GM18517 (cell line): ENCODE results near the gene COL20A1.

Experiments
- ATAC-seq: cut with Tn5 transposase; IDR thresholded peaks from one replicate; pipeline ENCODE4 v1.9.1; 2021; ENCODE audit warnings: mild to moderate bottlenecking, moderate library complexity; ENCODE audit not compliant: unreplicated experiment

COL20A1 gene

GRCh38 chr20:63277466-63278272, 15.3 kb upstream of the COL20A1 start:
- no peak for ATAC-seq

GRCh38 chr20:63278661-63279060, 14.3 kb upstream of the COL20A1 start:
- no peak for ATAC-seq

DNA sequence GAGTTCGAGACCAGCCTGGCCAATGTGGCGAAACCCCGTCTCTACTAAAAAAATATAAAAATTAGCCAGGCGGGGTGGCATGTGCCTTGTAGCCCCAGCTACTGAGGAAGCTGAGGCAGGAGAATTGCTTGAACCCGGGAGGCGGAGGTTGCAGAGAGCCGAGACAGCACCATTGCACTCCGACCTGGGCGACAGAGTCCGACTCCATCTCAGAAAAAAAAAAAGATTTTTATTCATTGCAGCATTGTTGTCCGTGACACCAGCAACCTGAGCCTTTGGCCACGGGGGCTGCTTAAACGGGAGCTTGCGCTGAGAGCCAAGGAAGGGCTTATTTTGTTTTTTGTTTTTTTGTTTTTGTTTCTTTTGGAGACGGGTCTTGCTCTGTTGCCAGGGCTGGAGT, 13.1 kb upstream of the COL20A1 start:
- ATAC-seq: no peak

GRCh38 chr20:63280371-63280770, 12.6 kb upstream of the COL20A1 start:
- ATAC-seq: no peak

GRCh38 chr20:63280929-63281545, 11.9 kb upstream of the COL20A1 start:
- no peak for ATAC-seq

GRCh38 chr20:63281742-63282665, 11.0 kb upstream of the COL20A1 start:
- no peak for ATAC-seq

DNA sequence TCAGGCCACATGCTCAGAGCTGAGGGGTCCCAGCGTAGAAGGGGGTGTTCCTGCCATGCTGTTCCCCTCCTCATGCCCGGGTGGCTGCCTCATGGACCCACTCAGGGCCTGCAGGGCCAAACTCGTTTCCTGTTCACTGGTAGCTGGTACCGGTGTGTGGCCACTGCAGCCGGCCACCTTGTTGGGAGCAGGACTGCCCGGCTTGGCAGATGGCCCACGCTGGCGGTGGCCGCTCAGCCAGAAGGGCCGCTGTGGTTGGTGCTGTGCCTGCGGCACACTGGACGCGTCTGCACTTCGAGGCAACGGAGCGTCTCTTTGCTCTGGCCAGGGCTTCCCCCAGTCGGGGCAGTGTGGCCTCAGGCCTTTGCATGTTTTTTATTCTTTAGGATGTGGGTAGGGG, 10.0 kb upstream of the COL20A1 start:
- ATAC-seq: no peak

DNA sequence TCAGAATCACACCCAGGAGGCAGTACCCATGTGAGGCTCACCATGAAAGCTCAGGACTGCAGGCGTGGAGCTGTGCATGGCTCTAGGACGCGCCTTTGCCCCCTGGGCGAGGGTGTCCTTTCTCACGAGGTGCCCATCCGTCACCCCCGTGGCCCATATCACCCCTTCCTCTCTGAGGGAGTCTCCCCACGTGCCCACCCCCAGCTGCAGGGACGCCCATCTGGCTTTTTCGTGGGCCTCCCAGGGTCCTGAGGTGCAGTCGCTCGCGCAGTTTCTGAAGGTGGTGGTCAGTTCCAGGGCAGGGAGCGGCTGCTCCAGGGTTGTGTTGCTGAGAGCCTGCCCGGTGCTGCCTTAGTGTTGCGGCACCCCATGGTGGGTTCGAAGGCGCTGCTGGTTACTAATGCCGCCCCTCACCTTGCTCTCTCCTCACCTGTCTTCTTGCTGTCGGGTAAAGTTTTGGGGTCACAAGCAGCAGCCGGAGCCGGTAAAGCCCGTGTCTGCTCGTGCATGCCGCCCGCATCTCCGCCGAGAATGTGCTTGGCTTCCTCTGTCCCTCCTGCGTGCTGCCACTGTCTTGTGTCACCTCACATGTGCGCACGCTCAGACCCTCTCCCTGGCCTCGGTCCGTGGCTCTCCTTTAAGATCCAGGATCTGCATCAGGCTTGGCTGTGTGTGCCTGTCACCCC, 9.4 kb upstream of the COL20A1 start:
- ATAC-seq: no peak

DNA sequence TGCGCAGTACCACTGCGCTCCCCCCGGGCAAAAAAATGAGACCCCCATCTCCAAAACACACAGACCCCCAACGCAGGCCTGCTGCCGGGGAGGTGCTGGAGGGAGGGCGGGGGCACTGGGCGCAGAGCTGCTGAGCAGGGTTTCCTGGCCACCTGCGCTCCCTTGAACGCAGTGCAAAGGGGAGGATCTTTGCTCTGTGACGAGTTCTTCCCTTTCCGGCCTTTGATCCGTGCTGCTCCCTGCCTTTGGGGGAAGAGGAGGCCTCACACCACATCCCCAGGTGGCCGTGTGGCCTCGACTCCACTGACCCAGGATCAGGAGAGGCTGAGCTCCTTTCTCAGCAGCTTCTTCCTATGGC, 8.9 kb upstream of the COL20A1 start:
- no peak for ATAC-seq

GRCh38 chr20:63284544-63284949, 8.4 kb upstream of the COL20A1 start:
- no peak for ATAC-seq

DNA sequence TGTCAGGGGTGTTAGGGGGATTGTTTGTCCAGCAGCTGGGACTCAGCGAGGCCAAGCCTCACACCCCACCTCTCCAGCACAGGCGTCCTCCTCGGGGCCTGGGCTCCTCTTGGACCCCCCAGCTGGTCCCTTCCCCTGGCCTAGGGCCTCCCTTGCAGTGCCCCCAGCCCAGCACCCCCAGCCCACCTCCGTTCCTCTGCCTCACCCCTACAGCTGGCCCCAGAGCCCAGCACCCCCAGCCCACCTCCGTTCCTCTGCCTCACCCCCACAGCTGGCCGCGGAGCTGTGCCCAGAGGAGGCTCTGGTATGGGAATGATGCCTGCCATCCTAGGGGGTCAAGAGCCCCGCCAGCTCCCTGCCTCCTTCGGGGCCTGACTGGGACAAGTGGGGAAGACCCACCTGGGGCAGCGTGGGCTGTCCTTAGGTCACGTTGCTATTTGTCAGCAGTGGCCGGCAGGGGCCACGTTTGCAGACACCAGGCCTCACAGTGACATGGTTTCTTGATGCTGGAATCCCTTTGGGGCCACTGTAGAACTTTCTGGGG, 7.9 kb upstream of the COL20A1 start:
- no peak for ATAC-seq

DNA sequence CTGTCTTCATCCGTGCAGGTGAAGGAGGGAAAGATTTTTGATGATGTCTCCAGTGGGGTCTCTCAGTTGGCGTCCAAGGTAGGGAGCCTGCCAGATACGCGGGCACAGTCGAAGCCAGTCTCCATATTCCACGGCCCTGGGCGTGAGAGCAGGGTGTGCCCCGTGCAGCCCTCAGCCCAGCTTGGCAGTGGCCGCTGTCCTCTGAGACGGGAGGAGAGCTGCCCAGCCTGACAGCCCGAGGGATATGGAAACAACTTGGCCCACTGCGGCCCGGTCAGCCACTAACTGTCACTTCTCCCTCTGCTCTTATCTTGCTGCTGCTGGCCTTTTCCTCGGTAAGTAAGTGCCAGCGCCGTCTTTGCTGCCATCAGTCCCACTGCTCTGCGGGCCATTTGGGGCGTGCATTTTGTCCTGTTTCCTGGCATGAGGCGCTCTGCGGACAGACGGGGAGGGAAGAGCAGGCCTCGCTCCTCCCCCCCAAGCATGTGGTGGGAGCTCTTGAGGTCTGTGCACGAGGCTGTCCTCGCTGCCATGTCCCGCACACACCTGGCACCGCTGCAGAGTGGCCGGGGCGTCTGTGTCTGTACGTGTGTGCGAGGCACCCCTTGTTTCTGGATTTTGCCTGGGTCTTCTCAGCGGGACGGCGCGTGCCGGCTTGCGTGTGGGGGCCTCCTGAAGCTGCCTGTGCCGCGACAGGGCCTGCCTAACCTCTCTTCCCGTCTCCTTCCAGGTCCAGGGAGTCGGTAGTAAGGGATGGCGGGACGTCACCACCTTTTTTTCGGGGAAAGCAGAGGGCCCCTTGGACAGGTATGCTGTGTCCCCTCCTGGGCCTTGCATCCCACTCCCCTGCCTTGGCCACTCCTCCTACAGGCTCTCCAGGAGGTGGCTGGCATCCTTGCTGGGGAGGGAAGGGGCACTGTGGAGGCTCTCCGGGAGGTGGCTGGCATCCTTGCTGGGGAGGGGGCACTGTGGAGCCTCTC, 7.1 kb upstream of the COL20A1 start:
- ATAC-seq: no peak

GRCh38 chr20:63286781-63287696, 5.9 kb upstream of the COL20A1 start:
- ATAC-seq: no peak

GRCh38 chr20:63287697-63288580, 5.0 kb upstream of the COL20A1 start:
- ATAC-seq: no peak

DNA sequence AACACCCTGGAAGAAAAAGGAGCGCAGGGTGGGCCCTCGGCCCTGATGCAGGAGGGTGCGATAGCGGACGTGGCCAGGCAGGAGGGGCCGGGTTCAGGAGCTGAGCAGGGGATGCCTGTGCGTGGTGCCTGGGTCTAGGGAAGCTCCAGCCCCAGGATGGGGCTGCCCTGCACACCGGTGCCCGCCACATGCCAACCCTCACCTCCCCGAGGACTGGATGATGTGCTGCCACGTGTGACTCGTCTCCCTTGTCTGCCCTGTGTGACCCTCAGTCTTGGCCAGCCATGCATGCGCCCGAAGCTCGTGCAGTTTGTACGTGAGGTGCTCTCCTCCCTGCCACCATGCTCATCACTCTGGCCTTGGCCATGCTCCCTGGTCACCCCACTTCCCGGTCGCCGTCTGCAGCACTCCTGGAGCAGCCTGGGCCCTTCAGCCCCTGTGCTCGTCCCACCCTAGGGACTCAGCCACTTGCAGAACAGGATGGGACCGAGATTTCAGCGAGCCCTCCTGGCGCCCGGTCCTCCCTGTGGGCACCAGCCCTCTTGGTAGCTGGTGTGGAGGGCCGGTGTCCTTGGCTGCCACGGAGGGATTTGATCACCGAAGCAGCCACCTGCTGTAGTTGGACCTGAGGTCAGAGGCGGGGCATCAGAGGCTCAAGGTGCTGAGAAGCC, 4.3 kb upstream of the COL20A1 start:
- ATAC-seq: no peak

DNA sequence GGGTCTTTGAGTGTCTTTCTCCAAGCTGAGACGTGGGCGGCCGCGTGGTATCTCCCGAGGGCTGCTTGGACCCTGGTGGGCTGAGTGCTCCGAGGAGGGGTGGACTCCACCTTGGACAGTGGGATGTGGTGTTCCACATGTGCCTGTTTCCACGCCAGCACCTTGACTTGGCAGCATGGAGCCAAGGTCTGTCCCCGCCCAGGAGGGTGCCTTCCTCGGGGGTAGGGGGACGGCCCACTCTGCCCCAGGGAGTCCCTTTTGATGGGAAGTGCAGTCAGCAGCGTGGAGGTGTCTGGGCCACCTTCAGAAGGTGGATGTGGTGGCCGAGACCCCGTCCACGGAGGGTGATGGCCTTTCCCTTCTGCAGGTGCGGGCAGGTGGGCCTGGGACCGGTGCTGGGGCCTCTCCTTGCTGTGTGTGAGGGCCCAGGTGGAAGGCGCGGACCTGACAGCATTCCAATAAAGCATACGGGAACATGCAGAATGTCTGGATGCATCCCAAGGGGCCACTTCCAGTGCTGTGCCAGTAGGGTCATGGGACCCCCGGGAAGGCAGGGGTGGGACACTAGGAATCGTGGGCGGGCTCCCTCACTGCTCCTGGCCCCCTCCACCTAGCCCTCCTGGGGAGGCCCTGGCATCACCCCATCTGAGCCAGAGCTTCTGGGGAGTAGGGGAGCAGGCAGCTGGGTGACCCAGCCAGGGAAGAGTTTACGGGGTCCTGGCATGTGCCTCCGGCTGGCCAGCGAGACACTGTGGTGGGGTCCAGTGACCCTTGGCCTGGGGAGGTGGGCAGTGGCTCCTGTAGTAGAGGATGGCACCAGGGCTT, 3.5 kb upstream of the COL20A1 start:
- no peak for ATAC-seq
